GM18519 (cell line): ENCODE results near the gene MYO1E.

ENCODE experiments used
- ATAC-seq: cut with Tn5 transposase; IDR thresholded peaks from one replicate; pipeline ENCODE4 v1.9.1; 2021; ENCODE audit warnings: mild to moderate bottlenecking, moderate library complexity; ENCODE audit not compliant: unreplicated experiment, low FRiP score

Gene MYO1E

GRCh38 chr15:59326856-59327255 is 45.8 kb downstream of the MYO1E start:
- no peak for ATAC-seq

- ATAC-seq = no peak
Measured at GRCh38 chr15:59322056-59322759, 50.5 kb downstream of the MYO1E start.

DNA sequence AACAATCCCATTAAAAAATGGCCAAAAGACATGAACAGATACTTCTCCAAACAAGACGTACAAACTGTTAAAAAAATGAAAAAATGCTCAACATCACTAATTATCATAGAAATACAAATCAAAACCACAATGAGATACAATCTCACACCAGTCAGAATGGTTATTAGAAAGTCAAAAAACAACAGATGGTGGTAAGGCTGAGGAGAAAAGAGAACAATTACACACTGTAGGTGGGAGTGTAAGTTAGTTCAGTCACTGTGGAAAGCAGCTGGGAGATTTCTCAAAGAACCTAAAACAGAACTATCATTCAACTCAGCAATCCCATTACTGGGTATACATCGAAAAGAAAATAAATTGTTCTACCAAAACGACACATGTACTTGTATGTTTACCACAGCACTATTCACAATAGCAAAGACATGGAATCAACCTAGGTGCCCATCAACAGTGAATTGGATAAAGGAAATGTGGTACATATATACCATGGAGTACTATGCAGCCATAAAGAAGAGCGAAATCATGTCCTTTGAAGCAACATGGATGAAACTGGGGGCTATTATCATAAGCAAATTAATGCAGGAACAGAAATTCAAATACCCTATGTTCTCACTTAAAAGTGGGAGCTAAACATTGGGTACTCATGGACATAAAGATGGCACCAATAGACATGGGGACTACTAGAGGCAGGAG is 51.5 kb downstream of the MYO1E start:
- ATAC-seq = no peak

- ATAC-seq = no peak
Measured at GRCh38 chr15:59317211-59317610, 55.5 kb downstream of the MYO1E start.

DNA sequence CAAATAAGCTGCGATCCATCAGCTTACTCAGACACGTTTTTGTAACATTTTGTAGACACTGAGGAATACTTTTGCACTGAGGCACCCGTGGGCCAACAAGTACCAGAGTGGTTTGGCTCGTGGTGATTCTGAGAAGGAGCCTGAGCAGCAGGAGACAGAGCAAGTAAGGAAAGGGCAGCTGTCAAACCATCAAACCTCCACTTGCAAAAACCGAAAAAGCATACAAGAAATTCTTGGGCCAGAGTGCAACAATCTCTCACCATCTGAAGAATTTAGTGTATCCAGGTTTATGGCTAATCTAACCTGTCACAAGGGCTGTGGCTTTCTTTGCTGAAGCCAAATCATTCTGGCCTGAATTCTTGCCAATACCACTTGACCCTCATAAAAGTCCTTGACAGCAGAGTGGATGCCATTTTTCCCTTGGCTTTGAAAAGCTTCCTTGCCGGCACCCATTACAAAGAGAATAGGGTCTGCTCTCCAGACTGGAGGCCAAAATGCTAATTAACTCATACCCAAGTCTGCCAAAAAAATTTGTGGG is 56.7 kb downstream of the MYO1E start:
- ATAC-seq = no peak

- peak; percentile 74 for ATAC-seq
Measured at GRCh38 chr15:59313641-59314332, 58.9 kb downstream of the MYO1E start.

GRCh38 chr15:59312205-59312604 is 60.5 kb downstream of the MYO1E start:
- no peak for ATAC-seq

DNA sequence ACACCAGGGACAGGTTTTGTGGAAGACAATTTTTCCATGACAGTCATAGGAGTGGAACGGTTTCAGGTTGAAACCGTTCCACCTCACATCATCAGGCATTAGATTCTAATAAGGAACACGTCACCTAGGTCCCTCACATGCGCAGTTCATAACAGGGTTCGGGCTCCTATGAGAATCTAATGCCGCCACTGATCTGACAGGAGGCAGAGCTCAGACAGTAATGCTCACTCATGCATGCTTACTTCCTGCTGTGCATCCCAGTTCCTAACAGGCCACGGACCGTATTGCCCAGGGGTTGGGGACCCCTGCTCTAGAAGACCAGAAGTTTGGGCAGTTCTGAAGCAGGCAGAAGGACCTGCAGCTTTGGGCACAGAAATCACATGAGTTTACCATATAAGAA is 61.5 kb downstream of the MYO1E start:
- ATAC-seq = no peak

GRCh38 chr15:59309405-59309804 is 63.3 kb downstream of the MYO1E start:
- no peak for ATAC-seq

GRCh38 chr15:59307165-59307537 is 65.5 kb downstream of the MYO1E start:
- no peak for ATAC-seq

GRCh38 chr15:59306520-59307164 is 66.0 kb downstream of the MYO1E start:
- ATAC-seq = no peak

DNA sequence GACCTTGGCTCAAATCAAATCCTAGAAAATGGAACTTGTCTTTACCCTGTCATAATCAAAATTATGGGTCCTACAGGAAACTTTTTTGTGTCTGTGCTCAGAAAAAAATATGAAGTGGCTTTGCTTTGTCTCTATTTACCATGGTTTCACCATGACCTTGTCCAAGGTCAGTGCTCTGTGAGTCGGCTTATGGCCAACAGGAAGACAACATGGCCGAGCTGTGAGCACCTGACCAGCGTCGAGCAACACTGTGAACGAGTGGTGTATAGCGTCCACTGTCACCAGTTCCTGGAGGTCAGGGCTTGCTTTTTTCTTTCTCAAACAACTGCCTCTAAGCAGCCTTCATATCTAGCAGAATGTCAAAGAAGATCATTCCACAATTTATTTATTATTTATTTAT is 67.9 kb downstream of the MYO1E start:
- ATAC-seq = no peak

GRCh38 chr15:59304034-59304795 is 68.5 kb downstream of the MYO1E start:
- ATAC-seq = no peak

GRCh38 chr15:59303633-59304032 is 69.0 kb downstream of the MYO1E start:
- no peak for ATAC-seq

DNA sequence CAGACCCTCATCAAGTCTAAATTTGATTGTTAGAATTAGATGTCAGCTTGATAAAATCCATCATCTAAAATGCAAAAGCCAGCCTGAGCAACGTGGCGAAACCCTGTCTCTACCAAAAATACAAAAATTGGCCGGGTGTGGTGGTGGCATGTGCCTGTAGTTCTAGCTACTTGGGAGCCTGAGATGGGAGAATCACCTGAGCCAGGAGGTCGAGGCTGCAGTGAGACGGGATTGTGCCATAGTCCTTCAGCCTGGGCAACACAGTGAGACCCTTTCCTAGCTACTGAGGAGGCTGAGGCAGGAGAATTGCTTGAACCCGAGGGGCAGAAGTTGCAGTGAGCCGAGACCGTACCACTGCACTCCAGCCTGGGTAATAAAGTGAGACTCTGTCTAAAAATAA is 69.5 kb downstream of the MYO1E start:
- no peak for ATAC-seq

- no peak for ATAC-seq
Measured at GRCh38 chr15:59301527-59301926, 71.1 kb downstream of the MYO1E start.

GRCh38 chr15:59300618-59301139 is 72.0 kb downstream of the MYO1E start:
- ATAC-seq = no peak

GRCh38 chr15:59299929-59300617 is 72.6 kb downstream of the MYO1E start:
- peak; percentile 39 for ATAC-seq

DNA sequence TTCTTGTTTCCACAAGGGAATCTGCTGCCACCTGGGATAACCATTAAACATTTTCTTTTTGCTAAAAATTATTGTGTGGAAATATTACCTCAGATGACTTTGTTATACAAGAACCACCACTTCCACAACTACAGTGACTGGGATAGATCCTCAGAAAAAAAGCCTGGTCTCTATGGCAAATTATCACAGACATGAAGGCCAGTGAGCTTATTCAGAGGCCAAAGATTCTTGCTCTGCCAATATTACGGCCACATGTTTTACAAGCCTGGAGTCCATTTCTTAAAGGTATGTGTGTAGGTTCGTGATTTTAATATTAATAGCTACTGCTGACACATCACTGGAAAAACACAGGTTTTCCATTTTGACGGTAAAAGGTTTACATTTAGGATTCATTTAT is 73.8 kb downstream of the MYO1E start:
- ATAC-seq = no peak
